ENCODE results near the gene DDB1.

Gene DDB1

GRCh38 chr11:61332797-61333549, at the start of gene DDB1, which contains the start of gene TKFC:
TSS of gene DDB1 (minus strand) at chr11:61333105. CDS start at chr11:61332968, 137 bp downstream.
TSS of gene TKFC (plus strand) at chr11:61333228. CDS start at chr11:61334729, 1,501 bp downstream.
- DNase-seq (ENCODE audit: low read depth): peak; percentile 96

- DNase-seq (ENCODE audit: low read depth): no peak
Measured at GRCh38 chr11:61380884-61381283, 48.0 kb upstream of the DDB1 start.

GRCh38 chr11:61378713-61379313, 45.9 kb upstream of the DDB1 start:
- DNase-seq (ENCODE audit: low read depth): no peak

GRCh38 chr11:61377461-61378160, 44.7 kb upstream of the DDB1 start:
- no peak for DNase-seq (ENCODE audit: low read depth)

GRCh38 chr11:61375761-61376108, 42.8 kb upstream of the DDB1 start:
- no peak for DNase-seq (ENCODE audit: low read depth)

GRCh38 chr11:61372659-61373420, 39.9 kb upstream of the DDB1 start:
- no peak for DNase-seq (ENCODE audit: low read depth)

GRCh38 chr11:61370349-61371005, 37.6 kb upstream of the DDB1 start:
- DNase-seq (ENCODE audit: low read depth): no peak

GRCh38 chr11:61369372-61370348, 36.8 kb upstream of the DDB1 start:
- DNase-seq (ENCODE audit: low read depth): no peak

- no peak for DNase-seq (ENCODE audit: low read depth)
Measured at GRCh38 chr11:61368646-61369045, 35.7 kb upstream of the DDB1 start.

GRCh38 chr11:61367406-61367805, 34.5 kb upstream of the DDB1 start:
- no peak for DNase-seq (ENCODE audit: low read depth)

GRCh38 chr11:61364012-61364675, 31.2 kb upstream of the DDB1 start:
- no peak for DNase-seq (ENCODE audit: low read depth)

GRCh38 chr11:61362542-61362875, 29.6 kb upstream of the DDB1 start:
- peak; percentile 5 for DNase-seq (ENCODE audit: low read depth)

- peak; percentile 79 for DNase-seq (ENCODE audit: low read depth)
Measured at GRCh38 chr11:61361741-61362541, 29.0 kb upstream of the DDB1 start, which contains the start of the genes CYB561A3 and TMEM138. TSS of gene CYB561A3 (minus strand) at chr11:61361882. CDS start at chr11:61356713, 5,169 bp downstream. TSS of gene TMEM138 (plus strand) at chr11:61362374. CDS start at chr11:61364391, 2,017 bp downstream.

GRCh38 chr11:61361237-61361740, 28.4 kb upstream of the DDB1 start:
- no peak for DNase-seq (ENCODE audit: low read depth)

GRCh38 chr11:61359516-61359915, 26.6 kb upstream of the DDB1 start:
- DNase-seq (ENCODE audit: low read depth): no peak

GRCh38 chr11:61358566-61358965, 25.7 kb upstream of the DDB1 start:
- DNase-seq (ENCODE audit: low read depth): no peak

- no peak for DNase-seq (ENCODE audit: low read depth)
Measured at GRCh38 chr11:61357894-61358239, 25.0 kb upstream of the DDB1 start.

- DNase-seq (ENCODE audit: low read depth): no peak
Measured at GRCh38 chr11:61357233-61357893, 24.5 kb upstream of the DDB1 start.

Measured in stimulated activated CD4-positive, alpha-beta T cell treated with anti-CD3 and anti-CD28 coated beads, Interleukin-2, amount 100 ng/mL, for 4 hours (primary cell).